HG03139 (cell line): ENCODE measurements around the gene CATSPERB.
"Not testable (repeated sequence)": the region's sequence is repeated elsewhere in the genome, so short reads cannot be mapped to it uniquely, and the experiment has no call there.

Experiments used
- ATAC-seq: cut with Tn5 transposase; IDR thresholded peaks from one replicate; pipeline ENCODE4 v1.9.1; 2021; ENCODE audit not compliant: unreplicated experiment

CATSPERB gene

GRCh38 chr14:91582761-91583160 lies 149.1 kb downstream of the CATSPERB start:
- ATAC-seq = no peak

DNA sequence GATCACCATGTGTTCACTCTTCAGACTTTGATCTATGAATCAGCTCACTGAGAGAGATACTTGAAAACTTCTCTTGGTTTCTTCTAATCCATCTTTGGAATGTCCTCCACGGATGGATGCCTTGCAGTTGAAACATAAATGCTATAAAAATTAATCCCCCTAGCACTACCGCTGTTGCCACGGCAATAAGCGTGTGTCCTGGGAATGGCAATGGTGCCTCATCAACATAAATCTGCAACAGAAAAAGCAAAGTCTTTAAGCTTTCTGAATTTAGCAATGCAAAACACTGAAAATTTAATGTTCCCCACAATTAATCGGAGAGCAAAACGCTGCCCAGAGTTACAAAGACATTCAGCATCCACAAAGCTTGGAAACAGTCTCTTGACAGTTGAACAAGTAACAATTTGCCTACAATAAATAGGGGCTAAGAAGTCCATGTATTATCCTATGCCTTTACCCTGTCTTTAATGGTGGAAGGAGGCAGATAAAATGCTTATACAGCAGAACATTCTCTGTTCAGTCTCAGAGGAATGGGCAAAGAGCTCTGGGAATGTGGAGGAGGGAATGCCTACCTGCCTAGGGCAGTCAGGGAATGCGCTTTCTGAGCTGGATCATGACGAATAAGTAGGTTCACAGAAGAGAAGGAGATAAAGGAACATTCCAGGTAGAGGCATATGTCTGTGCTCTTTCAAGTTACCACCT lies 150.9 kb downstream of the CATSPERB start:
- ATAC-seq = no peak

DNA sequence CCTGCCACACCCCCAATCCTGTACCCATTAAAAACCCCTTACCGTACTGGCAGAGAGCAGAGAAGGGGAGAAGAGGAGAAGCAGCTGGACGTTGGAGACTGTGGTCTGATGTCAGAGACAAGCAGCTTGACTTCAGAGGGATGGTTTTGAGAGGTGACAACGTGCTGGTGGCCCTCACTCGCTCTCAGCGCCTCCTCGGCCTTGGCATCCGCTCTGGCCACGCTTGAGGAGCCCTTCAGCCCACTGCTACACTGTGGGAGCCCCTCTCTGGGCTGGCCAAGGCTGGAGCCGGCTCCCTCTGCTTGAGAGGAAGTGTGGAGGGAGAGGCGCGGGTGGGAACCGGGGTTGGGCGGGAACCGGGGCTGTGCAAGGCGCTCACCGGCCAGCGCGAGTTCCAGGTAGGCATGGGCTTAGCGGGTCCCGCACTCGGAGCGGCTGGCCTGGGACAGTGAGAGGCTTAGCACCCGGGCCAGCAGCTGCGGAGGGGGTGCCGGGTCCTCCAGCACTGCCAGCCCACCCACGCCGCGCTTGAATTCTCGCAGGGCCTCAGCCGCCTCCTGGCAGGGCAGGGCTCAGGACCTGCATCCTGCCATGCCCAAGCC lies 154.2 kb downstream of the CATSPERB start:
- ATAC-seq = no peak

- ATAC-seq = no peak
These were observed 156.2 kb downstream of the CATSPERB start for GRCh38 chr14:91575469-91576208.

DNA sequence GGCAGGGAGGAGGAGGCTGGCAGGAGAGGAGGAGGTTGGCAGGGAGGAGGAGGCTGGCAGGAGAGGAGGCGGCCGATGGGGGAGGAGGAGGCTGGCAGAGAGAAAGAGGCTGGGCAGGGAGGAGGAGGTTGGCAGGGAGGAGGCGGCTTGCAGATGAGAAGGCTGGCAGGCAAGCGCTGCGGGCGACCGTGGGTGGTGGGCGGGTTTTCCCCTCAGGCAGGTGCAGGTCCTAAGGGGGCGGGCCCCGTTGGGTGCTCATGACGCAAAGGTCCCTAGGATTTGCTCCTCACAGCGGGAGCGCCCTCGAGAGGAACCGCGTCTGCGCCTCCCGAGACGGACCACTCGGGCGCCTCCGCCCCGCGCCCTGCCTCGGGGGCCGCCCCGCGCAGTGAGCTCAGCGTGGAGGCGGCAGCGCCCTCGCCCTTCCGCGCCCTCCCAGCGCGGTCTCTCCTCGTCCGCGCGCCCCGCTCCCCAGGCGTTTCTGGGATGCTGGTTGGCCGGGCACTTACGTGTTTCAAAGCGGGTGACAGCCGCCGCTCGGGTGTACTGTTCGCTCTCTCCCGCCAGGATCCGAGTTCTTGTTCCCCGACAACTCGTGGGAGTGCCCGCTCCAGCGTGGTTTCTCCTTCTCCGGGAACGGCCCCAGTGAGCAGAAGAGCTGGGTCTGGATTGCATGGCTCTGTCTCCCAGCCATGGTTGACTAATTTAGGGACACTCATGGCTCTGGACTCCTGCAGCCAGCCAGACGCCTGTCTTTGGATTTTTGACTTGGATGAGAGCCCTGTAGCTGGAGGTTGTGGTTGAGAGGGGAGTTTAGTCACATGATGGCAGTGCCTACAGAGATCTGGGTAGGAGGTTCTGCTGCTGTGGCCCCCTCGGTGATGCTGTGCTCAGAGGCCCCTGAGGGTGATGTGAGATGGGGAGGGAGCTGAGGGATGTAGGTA lies 157.7 kb downstream of the CATSPERB start:
- ATAC-seq = no peak

DNA sequence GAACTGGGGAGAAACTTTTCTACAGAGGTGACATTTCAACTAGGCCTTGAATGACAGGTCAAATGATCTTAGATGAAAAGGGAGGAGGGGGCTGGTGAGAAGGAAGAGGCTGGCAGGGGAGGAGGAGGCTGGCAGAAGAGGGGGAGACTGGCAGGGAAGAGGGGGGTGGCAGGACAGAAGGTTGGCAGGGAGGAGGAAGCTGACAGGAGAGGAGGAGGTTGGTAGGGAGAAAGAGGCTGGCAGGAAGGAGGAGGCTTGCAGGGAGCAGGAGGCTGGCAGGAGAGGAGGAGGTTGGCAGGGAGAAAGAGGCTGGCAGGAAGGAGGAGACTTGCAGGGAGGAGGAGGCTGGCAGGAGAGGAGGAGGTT lies 158.4 kb downstream of the CATSPERB start:
- ATAC-seq = no peak

DNA sequence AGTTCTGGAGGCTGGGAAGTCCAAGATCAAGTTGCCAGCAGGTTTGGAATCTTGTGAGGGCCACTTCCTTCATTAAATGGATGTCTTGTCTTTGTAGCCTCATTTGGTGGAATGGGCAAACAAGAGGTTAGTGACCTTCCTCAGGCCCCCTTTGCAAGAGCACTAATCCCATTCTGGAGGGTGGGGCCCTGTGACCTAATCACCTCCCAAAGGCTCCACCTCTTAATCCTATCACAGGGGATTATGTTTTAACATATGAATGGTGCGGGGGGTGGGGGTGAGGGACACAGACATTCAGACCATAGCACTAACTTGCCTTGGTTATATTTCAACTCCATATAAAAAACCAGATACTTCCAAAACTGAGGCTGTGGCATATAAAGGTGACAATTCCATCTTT lies 161.9 kb downstream of the CATSPERB start:
- ATAC-seq = no peak

DNA sequence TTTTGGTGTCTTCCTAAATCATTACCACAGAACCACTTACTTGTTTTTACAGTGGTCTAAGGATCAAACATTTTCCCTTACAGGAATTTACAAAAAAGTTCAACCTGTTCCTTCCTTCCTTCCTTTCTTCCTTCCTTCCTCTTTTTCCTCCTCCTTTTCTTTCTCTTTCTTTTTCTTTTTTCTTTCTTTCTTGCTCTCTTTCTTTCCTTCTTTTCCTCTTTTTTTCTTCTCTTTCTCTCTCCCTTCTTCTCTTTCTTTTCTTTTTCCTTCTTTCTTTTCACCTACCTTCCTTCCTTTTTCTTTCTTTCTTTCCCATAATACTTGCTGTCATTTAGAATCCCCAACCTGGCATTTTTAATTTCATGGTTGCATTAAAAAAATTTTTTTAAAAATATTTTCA lies 162.6 kb downstream of the CATSPERB start:
- no peak for ATAC-seq

DNA sequence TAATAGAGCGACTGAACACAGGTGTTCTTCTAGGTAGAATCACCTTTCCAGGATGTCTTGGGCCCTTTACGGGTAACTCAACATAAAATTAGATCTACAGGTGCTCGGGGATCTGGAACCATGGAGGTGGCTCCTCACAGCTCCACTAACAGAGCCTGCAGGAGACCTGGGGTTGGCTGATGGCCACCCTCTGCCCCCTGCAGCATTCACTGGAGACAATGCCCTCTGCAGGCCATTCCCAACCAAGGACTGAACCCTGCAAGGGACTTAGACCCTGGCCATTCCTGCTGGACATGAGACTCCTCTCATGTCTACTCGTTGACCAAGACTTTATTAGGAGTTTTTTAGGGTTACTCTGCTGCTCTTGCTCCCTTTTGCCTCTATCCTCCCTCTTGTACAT lies 163.3 kb downstream of the CATSPERB start:
- no peak for ATAC-seq

- not testable (repeated sequence) for ATAC-seq
These were observed 164.1 kb downstream of the CATSPERB start for GRCh38 chr14:91567827-91568226.

DNA sequence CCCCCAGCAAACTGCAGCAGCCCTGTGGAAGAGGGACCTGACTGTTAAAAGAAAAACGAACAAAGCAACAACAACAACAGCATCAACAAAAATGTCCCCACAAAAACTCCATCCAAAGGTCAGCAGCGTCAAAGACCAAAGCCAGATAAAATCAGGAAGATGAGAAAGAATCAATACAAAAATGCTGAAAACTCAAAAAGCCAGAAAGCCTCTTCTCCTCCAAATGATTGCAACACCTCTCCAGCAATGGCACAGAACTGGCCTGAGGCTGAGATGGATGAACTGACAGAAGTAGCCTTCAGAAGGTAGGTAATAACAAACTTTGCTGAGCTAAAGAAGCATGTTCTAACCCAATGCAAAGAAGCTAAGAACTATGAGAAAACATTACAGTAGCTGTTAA lies 176.4 kb downstream of the CATSPERB start:
- no peak for ATAC-seq

DNA sequence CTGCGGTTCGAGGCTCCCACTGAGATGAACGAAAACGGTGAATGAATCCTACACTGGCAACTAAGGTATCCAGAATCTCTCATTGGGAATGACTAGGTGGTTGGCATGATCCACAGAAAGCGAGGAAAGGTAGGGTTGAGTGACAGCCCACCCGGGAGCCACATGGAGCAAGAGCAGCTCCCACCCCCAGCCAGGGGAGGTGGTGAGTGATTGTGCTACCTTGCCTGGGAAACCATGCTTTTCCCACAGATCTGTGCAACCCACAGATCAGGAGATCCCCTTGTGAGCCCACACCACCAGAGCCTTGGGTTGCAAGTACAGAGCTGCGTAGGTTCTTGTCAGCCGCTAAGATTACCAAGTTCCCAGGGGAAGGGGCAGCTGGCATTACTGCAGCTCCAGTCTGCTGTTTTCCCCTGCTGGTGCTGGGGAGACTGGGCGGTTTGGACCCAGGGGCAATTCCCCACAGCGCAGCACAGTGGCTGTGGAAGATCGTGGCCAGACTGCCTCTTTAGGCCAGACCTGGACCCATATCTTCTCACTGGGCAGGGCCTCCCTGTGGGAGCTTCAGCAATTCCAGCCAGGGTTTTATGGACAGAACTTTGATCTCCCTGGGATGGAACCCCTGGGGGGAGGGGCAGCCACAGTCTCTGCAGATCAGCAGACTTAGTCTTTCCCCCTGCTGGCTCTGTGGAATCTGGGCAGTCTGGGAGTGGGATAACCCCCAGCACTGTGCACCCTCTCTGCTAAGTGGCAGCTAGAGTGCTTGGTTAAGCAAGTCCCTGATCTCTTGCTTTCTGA lies 177.2 kb downstream of the CATSPERB start:
- no peak for ATAC-seq

DNA sequence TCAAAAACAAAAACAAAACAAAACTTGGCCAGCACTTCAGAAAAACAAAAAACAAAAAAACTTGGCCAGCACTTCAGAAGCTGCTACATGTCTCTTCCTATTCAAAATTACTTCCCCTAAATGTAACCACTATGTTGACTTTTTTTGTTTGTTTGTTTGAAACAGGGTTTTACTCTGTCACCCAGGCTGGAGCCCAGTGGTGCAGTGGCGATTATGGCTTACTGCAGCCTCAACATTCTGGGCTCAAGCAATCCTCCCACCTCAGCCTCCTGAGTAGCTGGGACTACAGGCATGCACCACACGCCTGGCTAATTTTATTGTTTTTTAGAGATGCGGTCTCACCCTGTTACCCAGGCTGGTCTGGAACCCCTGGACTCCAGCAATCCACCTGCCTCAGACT lies 183.8 kb downstream of the CATSPERB start:
- no peak for ATAC-seq

DNA sequence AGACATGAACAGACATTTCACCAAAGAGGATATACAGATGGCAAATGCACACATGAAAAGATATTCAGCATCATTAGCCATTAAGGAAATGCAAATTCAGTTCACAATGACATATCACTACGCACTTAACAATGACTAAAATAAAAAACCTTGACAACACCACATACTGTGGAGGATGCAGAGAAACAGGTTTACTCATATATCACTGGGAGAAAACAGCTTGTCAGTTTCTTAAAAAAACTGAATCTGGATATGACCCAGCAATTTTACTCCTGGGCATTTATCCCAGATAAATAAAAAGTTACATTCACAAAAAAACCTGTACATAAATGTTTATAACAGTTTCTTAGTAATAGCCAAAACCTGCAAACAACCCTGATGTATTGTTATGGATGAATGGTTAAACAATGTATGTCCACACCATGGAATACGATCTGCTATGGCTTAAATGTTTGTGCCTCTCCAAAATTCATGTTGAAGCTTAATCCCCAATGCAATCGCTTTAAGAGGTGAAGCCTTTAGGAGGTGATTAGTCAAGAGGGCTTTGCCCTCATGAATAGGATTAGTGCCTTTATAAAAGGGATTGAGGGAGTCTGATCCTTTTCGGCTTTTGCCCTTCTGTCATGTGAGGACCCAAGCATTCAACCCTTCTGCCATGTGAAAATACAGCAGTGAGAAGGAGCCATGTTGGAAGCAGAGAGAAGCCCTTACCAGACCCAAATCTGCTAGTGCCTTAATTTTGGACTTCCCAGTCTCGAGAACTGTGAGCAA lies 185.8 kb downstream of the CATSPERB start:
- no peak for ATAC-seq

DNA sequence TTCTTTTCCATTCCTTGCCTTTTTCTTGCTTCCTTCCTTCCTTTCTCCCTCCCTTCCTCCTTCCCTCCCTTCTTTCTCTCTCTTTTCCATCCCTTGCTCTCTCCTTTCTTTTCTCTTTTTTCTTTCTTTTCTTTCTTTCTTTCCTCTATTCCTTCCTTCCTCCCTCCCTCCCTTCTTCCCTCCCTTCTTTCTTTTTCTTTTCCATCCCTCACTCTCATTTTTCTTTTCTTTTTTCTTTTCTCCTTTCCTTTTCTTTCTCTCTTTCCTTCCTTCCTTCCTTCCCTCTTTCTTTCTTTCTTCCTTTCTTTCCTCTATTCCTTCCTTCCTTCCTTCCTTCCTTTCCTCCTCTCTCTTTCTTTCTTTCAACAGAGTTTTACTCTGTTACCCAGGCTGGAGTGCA lies 186.7 kb downstream of the CATSPERB start:
- ATAC-seq = no peak

- no peak for ATAC-seq
These were observed 195.6 kb downstream of the CATSPERB start for GRCh38 chr14:91536327-91536726.

GRCh38 chr14:91534059-91534458 lies 197.8 kb downstream of the CATSPERB start:
- ATAC-seq = not testable (repeated sequence)

DNA sequence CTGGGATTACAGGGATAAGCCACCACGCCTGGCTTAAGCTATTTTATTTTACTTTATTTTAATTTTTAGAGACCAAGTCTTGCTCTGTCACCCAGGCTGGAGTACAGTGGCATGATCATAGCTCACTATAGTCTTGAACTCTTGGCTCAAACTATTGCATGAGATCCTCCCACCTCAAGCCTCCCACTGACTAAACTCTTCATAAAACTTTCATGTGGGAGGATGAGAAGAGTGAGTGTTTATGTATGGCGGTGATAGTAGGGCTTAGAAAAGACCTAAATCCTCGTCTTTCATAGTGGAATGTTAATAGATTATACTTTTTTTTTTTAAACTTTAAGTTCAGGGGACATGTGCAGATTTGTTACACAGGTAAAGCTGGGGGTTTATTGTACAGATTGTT lies 198.3 kb downstream of the CATSPERB start:
- ATAC-seq = no peak
